HL-60 (cell line): Measurements from ENCODE around the gene CCL26.

Experiments used
- DNase-seq, 2 experiments: peaks; one replicate each; pipeline ENCODE4 v3.0.0-alpha.2; 2010 to 2020; ENCODE audit warnings: low read depth in 1 of 2, low spot score in 1 of 2
- H3K27ac ChIP-seq: fragments of 250-450 bp; sonication (Bioruptor Pico); replicated peaks from 2 replicates; pipeline ENCODE4 v1.5.1; 2020; ENCODE audit warnings: mild to moderate bottlenecking, moderate library complexity
- H3K27me3 ChIP-seq: fragments of 250-450 bp; sonication (Bioruptor Pico); 2 replicates; pipeline ENCODE4 v1.5.1; 2021; ENCODE audit warnings: mild to moderate bottlenecking, moderate library complexity; ENCODE audit not compliant: insufficient read depth, poor library complexity, severe bottlenecking
- H3K4me3 ChIP-seq: replicated peaks from 2 replicates; pipeline ENCODE4 v1.5.1; 2011; ENCODE audit warnings: mild to moderate bottlenecking, control low read depth, low read length; ENCODE audit not compliant: insufficient read depth
- CTCF ChIP-seq: IDR thresholded peaks from one replicate; pipeline ENCODE4 v1.5.1; 2011; ENCODE audit warnings: low read length, control low read depth, inconsistent platforms; ENCODE audit not compliant: insufficient read depth
- GABPA ChIP-seq: IDR thresholded peaks from 2 replicates; pipeline ENCODE4 v1.6.1; 2012; ENCODE audit warnings: low read depth
- POLR2AphosphoS5 ChIP-seq: IDR thresholded peaks from 2 replicates; pipeline ENCODE4 v1.6.1; 2012; ENCODE audit warnings: low read depth
- REST ChIP-seq: IDR thresholded peaks from 2 replicates; pipeline ENCODE4 v1.6.1; 2012; ENCODE audit warnings: low read depth; ENCODE audit not compliant: insufficient replicate concordance
- SPI1 ChIP-seq: IDR thresholded peaks from 2 replicates; pipeline ENCODE4 v1.6.1; 2012; ENCODE audit warnings: low read depth, mild to moderate bottlenecking, borderline replicate concordance
- long read RNA-seq: library from polyadenylated mRNA; unstranded; transcript quantifications from one replicate; pipeline ENCODE4 v2.0.0, GENCODE V29; 2020

The CCL26 gene
- long read RNA-seq, result 0 reads

- DNase-seq, result no peak
- Histone ChIP-seq H3K27ac (no peak within 1 kb of the TSS), H3K27me3 (no peaks in the 10 kb centered on the region), H3K4me3 (no peak within 1 kb of the TSS)
- TF ChIP-seq SPI1 (no peak), REST (no peak)
Measured at GRCh38 chr7:75772081-75773077, at the start of gene CCL26. TSS of gene CCL26 (minus strand) at chr7:75772211. CDS start at chr7:75772176, 35 bp downstream.

- no peak for TF ChIP-seq GABPA
- no peak for TF ChIP-seq POLR2AphosphoS5
- TF ChIP-seq SPI1, result no peak
- TF ChIP-seq CTCF, result no peak
- no peak for TF ChIP-seq REST
- Histone ChIP-seq H3K27me3 (no peaks in the 10 kb centered on the region), H3K27ac (no peak overlapping the region), H3K4me3 (no peak overlapping the region)
- no peak for DNase-seq
Measured at GRCh38 chr7:75820688-75821087, 48.7 kb upstream of the CCL26 start.

- H3K4me3 ChIP-seq, result no peak overlapping the region
- no peaks in the 10 kb centered on the region for H3K27me3 ChIP-seq
- DNase-seq, result peak; percentile 69 to 85
- H3K27ac ChIP-seq, result no peak overlapping the region
- TF ChIP-seq GABPA (no peak), SPI1 (no peak), CTCF (no peak), POLR2AphosphoS5 (no peak), REST (no peak)
Measured at GRCh38 chr7:75819711-75820110, 47.7 kb upstream of the CCL26 start.
